Gastroesophageal sphincter (tissue), 3 donors: ENCODE measurements around the gene KCNG4.
A peak's percentile ranks its signal among the peaks of the same experiment; 100 is the strongest.

Experiments
- CTCF ChIP-seq, 4 experiments: fragments of 200-600 bp in 2 of 4; fragments of 450-650 bp in 2 of 4; sonication (generic) in 1 of 4; IDR thresholded peaks; one replicate each; pipeline ENCODE4 v1.5.1; 2017 to 2019; ENCODE audit warnings: antibody characterized with exemption in 4 of 4, mild to moderate bottlenecking in 2 of 4, moderate library complexity in 2 of 4
- EP300 ChIP-seq: sonication (generic); formaldehyde crosslinking; IDR thresholded peaks from one replicate; pipeline ENCODE4 v1.6.1; 2017; ENCODE audit warnings: antibody characterized with exemption, mild to moderate bottlenecking
- POLR2A ChIP-seq, 2 donors: fragments of 450-650 bp; IDR thresholded peaks; one replicate each; pipeline ENCODE4 v1.6.1; 2017; ENCODE audit warnings: antibody characterized with exemption in 2 of 2, mild to moderate bottlenecking in 2 of 2, moderate library complexity in 1 of 2
- POLR2AphosphoS5 ChIP-seq: sonication (generic); formaldehyde crosslinking; IDR thresholded peaks from one replicate; pipeline ENCODE4 v1.6.1; 2017; ENCODE audit warnings: antibody characterized with exemption

- TF ChIP-seq CTCF (IDR thresholded peaks at IDR 0.05) (peak in 3 of 4 experiments; percentile 67 to 73 (median 69)), POLR2A (IDR thresholded peaks at IDR 0.05) (no peak), POLR2AphosphoS5 (no peak), EP300 (no peak)
Measured at GRCh38 chr16:84175350-84176081, 64.3 kb downstream of the KCNG4 start.
